GM12878 (cell line): ENCODE data around the gene CFAP57. TPM values are rescaled to one million over a fixed set of nuclear protein-coding genes. Genes with fewer than 3 reads are reported as not detected.

ENCODE experiments used
- ATAC-seq: fragments of 200-7000 bp; cut with Tn5 transposase; 3 replicates; pipeline ENCODE4 v1.9.1; 2020; ENCODE audit warnings: mild to moderate bottlenecking, moderate library complexity
- BruUV-seq: library from RNA; stranded (reverse); fragments of 400-500 nt; replicated peaks from 2 replicates; lab custom pipeline; 2021; lab: Mats Ljungman, UMichigan
- CTCF ChIA-PET: fragments of 300-600 bp; sonication (Branson Sonifier 250); formaldehyde crosslinking; extraction: SDS; loops from one replicate; lab custom pipeline; 2021; ENCODE audit warnings: inconsistent platforms; lab: Yijun Ruan, JAX
- POLR2A ChIA-PET: fragments of 350-600 bp; formaldehyde crosslinking; extraction: SDS; loops from one replicate; lab custom pipeline; 2021; ENCODE audit warnings: inconsistent platforms; lab: Charles Lee
- RAD21 ChIA-PET: fragments of 300-600 bp; sonication (Branson Sonifier 250); formaldehyde crosslinking; loops from one replicate; lab custom pipeline; 2023; ENCODE audit warnings: antibody characterized with exemption; ENCODE audit not compliant: unreplicated experiment; lab: Charles Lee
- SMC1A ChIA-PET: fragments of 300-600 bp; sonication (Branson Sonifier 250); formaldehyde crosslinking; loops from one replicate; lab custom pipeline; 2023; ENCODE audit not compliant: unreplicated experiment, uncharacterized antibody; lab: Charles Lee
- DNase-seq: peaks from one replicate; pipeline ENCODE4 v3.0.0-alpha.2; 2011; ENCODE audit warnings: low read depth, low spot score
- FAIRE-seq: peaks from 3 replicates; lab custom pipeline; 2011; peaks lifted over from hg19 to GRCh38; lab: Jason Lieb, UNC
- H2AFZ ChIP-seq: 2 replicates; pipeline ENCODE4 v1.6.0; 2011; ENCODE audit warnings: low read depth, low read length, control low read depth; ENCODE audit not compliant: control insufficient read depth
- H3K27ac ChIP-seq: 2 replicates; pipeline ENCODE4 v1.5.1; 2011; ENCODE audit warnings: control low read depth; ENCODE audit not compliant: control insufficient read depth, insufficient read depth
- H3K27me3 ChIP-seq, 2 experiments: replicated peaks in 1 of 2; 2 replicates each; pipeline versions ENCODE4 v1.6.0 to v1.6.1; 2011; ENCODE audit warnings: low read length in 1 of 2; ENCODE audit not compliant: control insufficient read depth in 2 of 2, insufficient read depth in 2 of 2
- H3K36me3 ChIP-seq, 2 experiments: 2 replicates each; pipeline ENCODE4 v1.5.1; 2011; ENCODE audit warnings: low read length in 1 of 2; ENCODE audit not compliant: control insufficient read depth in 2 of 2, insufficient read depth in 2 of 2
- H3K4me1 ChIP-seq: 2 replicates; pipeline ENCODE4 v1.6.1; 2011; ENCODE audit warnings: mild to moderate bottlenecking, low read length, moderate library complexity, mixed read lengths; ENCODE audit not compliant: control insufficient read depth, insufficient read depth
- H3K4me2 ChIP-seq: 2 replicates; pipeline ENCODE4 v1.6.0; 2011; ENCODE audit warnings: control low read depth; ENCODE audit not compliant: control insufficient read depth, insufficient read depth
- H3K4me3 ChIP-seq: fragments of 200-600 bp; sonication (generic); 2 replicates; pipeline ENCODE4 v1.5.1; 2016
- H3K79me2 ChIP-seq: 2 replicates; pipeline ENCODE4 v1.6.0; 2011; ENCODE audit warnings: low read length; ENCODE audit not compliant: control insufficient read depth, insufficient read depth
- H3K9ac ChIP-seq: 2 replicates; pipeline ENCODE4 v1.8.0; 2011; ENCODE audit warnings: low read length, control low read depth, mixed read lengths; ENCODE audit not compliant: control insufficient read depth, insufficient read depth
- H3K9me3 ChIP-seq: replicated peaks from 3 replicates; pipeline ENCODE4 v1.5.1; 2011; ENCODE audit warnings: mild to moderate bottlenecking, low read length; ENCODE audit not compliant: control insufficient read depth, insufficient read depth
- H4K20me1 ChIP-seq: 2 replicates; pipeline ENCODE4 v1.6.0; 2011; ENCODE audit not compliant: control insufficient read depth, insufficient read depth
- ASH2L ChIP-seq: fragments of 300-600, 200-600 bp; sonication (generic); IDR thresholded peaks from 2 replicates; pipeline ENCODE4 v1.6.1; 2017; ENCODE audit warnings: low read depth, mild to moderate bottlenecking, borderline replicate concordance
- CBFB ChIP-seq: IDR thresholded peaks from 2 replicates; pipeline ENCODE4 v1.6.1; 2016; ENCODE audit warnings: antibody characterized with exemption, low read depth
- CREB1 ChIP-seq: IDR thresholded peaks from 2 replicates; pipeline ENCODE4 v1.6.1; 2012; ENCODE audit warnings: low read depth, mild to moderate bottlenecking, inconsistent platforms
- IKZF1 ChIP-seq: fragments of 450-650 bp; conservative IDR thresholded peaks from 2 replicates; pipeline ENCODE4 v1.6.1; 2017; ENCODE audit warnings: antibody characterized with exemption, mild to moderate bottlenecking
- IRF3 ChIP-seq: fragments of 450-650 bp; IDR thresholded peaks from 2 replicates; pipeline ENCODE4 v1.6.1; 2014; ENCODE audit warnings: mild to moderate bottlenecking
- MTA2 ChIP-seq: fragments of 450-650 bp; IDR thresholded peaks from 2 replicates; pipeline ENCODE4 v1.6.1; 2016; ENCODE audit warnings: low read depth, mild to moderate bottlenecking, moderate library complexity
- NFIC ChIP-seq: IDR thresholded peaks from 2 replicates; pipeline ENCODE4 v1.6.1; 2012; ENCODE audit warnings: low read depth, mild to moderate bottlenecking, inconsistent platforms, low read length, moderate library complexity
- POLR2AphosphoS5 ChIP-seq: IDR thresholded peaks from 2 replicates; pipeline ENCODE4 v1.6.1; 2011; ENCODE audit warnings: mild to moderate bottlenecking, low read length, inconsistent platforms
- SUZ12 ChIP-seq: fragments of 200-600 bp; sonication (generic); IDR thresholded peaks from one replicate; pipeline ENCODE4 v1.6.1; 2018; ENCODE audit warnings: antibody characterized with exemption, mild to moderate bottlenecking; ENCODE audit not compliant: unreplicated experiment
- USF1 ChIP-seq: IDR thresholded peaks from 2 replicates; pipeline ENCODE4 v1.6.1; 2011; ENCODE audit warnings: borderline replicate concordance, low read depth, mild to moderate bottlenecking, moderate library complexity, mixed read lengths, low read length; ENCODE audit not compliant: insufficient read depth; ENCODE audit errors: extremely low read length
- WGBS: methylation state at CpG from one replicate; pipeline ENCODE4 v1.1.6; 2016; ENCODE audit warnings: low lambda C conversion rate; ENCODE audit not compliant: insufficient replicate concordance, insufficient coverage; ENCODE audit errors: missing lambda C conversion rate; 5-methylcytosine and 5-hydroxymethylcytosine counted together
- in situ Hi-C: fragments of 300-500 bp; cut with MboI; formaldehyde crosslinking; loops from 9 replicates; pipeline ENCODE4 v1.14.3; 2018; ENCODE audit warnings: mixed read lengths
- intact Hi-C: fragments of 100-400 bp; cut with micrococcal nuclease; formaldehyde crosslinking; loops from one replicate; pipeline ENCODE4 v1.14.2; 2022; ENCODE audit not compliant: unreplicated experiment
- polyA plus RNA-seq, 11 experiments: library from polyadenylated mRNA; depleted of rRNA in 4 of 11; unstranded in 6 of 11; stranded (reverse) in 5 of 11; fragments of >200 nt; fragmentation: Nextera tagmentation in 4 of 11; fragmentation: Illumina TruSeq in 1 of 11; extraction: Ambion mirVana in 4 of 11; extraction: Trizol in 1 of 11; gene quantifications; 1 replicate in 1 of 11; 2 replicates in 10 of 11; pipeline versions ENCODE4 v1.2.1 to v1.2.3, GENCODE V29; 2011 to 2016; ENCODE audit warnings: inconsistent platforms in 2 of 11, missing spikeins in 2 of 11, low read depth in 1 of 11
- total RNA-seq, 4 experiments: library from RNA; depleted of rRNA in 3 of 4; stranded (reverse); fragments of >200 nt in 3 of 4; fragmentation: Illumina TruSeq in 1 of 4; extraction: Trizol in 1 of 4; gene quantifications; 2 replicates each; pipeline versions ENCODE4 v1.2.1 to v1.2.3, GENCODE V29; 2013 to 2021
- TF ChIP-seq, protein P1 (sequence below): fragments of 450-650 bp; IDR thresholded peaks from 2 replicates; pipeline ENCODE4 v1.6.1; 2016; ENCODE audit warnings: mild to moderate bottlenecking, moderate library complexity, borderline replicate concordance
- TF ChIP-seq, protein P2 (sequence below): fragments of 450-650 bp; IDR thresholded peaks from 2 replicates; pipeline ENCODE4 v1.6.1; 2016; ENCODE audit warnings: mild to moderate bottlenecking

The CFAP57 gene
- total and polyA plus RNA-seq, 10 of the 15 experiments (the other 5 are each of a cell fraction or from before 2014, with no cell fraction given), result 0.45 to 4.8 (median 1.3) TPM

- TF ChIP-seq, protein P1, sequence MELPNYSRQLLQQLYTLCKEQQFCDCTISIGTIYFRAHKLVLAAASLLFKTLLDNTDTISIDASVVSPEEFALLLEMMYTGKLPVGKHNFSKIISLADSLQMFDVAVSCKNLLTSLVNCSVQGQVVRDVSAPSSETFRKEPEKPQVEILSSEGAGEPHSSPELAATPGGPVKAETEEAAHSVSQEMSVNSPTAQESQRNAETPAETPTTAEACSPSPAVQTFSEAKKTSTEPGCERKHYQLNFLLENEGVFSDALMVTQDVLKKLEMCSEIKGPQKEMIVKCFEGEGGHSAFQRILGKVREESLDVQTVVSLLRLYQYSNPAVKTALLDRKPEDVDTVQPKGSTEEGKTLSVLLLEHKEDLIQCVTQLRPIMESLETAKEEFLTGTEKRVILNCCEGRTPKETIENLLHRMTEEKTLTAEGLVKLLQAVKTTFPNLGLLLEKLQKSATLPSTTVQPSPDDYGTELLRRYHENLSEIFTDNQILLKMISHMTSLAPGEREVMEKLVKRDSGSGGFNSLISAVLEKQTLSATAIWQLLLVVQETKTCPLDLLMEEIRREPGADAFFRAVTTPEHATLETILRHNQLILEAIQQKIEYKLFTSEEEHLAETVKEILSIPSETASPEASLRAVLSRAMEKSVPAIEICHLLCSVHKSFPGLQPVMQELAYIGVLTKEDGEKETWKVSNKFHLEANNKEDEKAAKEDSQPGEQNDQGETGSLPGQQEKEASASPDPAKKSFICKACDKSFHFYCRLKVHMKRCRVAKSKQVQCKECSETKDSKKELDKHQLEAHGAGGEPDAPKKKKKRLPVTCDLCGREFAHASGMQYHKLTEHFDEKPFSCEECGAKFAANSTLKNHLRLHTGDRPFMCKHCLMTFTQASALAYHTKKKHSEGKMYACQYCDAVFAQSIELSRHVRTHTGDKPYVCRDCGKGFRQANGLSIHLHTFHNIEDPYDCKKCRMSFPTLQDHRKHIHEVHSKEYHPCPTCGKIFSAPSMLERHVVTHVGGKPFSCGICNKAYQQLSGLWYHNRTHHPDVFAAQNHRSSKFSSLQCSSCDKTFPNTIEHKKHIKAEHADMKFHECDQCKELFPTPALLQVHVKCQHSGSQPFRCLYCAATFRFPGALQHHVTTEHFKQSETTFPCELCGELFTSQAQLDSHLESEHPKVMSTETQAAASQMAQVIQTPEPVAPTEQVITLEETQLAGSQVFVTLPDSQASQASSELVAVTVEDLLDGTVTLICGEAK, result no peak
Observed at GRCh38 chr1:43194509-43194908, 22.4 kb downstream of the CFAP57 start (continued).

DNA sequence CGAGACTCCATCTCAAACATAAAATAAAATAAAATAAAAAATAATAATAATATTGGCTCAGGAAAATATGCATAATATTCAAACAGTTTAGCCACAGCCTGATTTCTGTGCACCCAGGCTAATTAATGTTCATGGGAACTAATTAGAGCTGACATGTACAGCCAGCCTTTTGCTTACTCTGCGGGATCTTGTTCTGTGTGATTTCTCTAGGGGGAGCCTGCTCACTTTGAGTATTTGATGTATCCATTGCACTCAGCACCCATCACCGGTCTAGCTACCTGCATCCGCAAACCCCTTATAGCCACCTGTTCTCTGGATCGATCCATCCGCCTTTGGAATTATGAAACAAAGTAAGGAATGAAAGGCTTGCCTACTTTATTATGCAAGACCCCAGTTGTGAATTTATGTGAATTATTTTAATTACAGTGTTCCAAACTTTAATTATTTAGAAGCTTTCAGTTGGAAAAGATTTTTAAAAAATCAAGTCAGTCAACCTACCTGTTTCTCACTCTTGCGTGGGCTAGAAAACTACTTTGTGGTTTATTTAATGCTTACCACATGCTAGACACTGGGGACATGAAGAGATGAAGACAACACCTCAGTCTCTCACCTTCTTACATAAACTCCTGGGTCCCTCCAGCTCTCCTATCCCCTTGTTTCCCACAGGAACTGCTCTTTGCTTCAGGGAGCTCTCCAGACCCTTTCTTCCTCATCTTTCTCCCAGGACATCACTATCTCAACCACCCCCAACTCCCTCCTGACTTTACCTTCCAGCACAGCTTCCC is 25.4 kb downstream of the CFAP57 start:
- 71% methylated on average over 7 of the region's 7 CpGs for whole genome bisulfite sequencing
- POLR2A ChIA-PET, result interaction anchor here (1.1 to 1.4 kb wide), 3 partner anchors 22 to 193 kb away, joined by 3 to 6 read pairs (median 4); no protein-coding TSS in a partner anchor
- SMC1A ChIA-PET, result interaction anchor here (0.9 to 1.8 kb wide), 11 partner anchors 9 to 351 kb away, joined by 3 to 7 read pairs (median 4); partner anchors contain the start of gene ZNF691
- ATAC-seq (no peak), FAIRE-seq (no peak), DNase-seq (no peak)
- in situ Hi-C loops (no loop called here), intact Hi-C loops (loop anchor here (2.0 kb wide), 1 partner anchor 23 kb away; no protein-coding TSS in a partner anchor)
- no peak overlapping the region for H3K4me3 ChIP-seq
- no peaks in the 10 kb centered on the region for H3K36me3 ChIP-seq
- no TSS peak for BruUV-seq
- peaks cover 6% of the 10 kb centered on the region for H3K79me2 ChIP-seq
- no peaks in the 10 kb centered on the region for H3K27me3 ChIP-seq
- H3K9me3 ChIP-seq, result no peaks in the 10 kb centered on the region; the same call in none of the 3 replicates
- RAD21 ChIA-PET, result interaction anchor here (1.0 to 1.9 kb wide), 4 partner anchors 24 to 124 kb away, joined by 3 to 5 read pairs (median 4); no protein-coding TSS in a partner anchor
- no peaks in the 10 kb centered on the region for H4K20me1 ChIP-seq
- peaks cover 17% of the 10 kb centered on the region for H3K4me1 ChIP-seq
- CTCF ChIA-PET, result interaction anchor here (0.6 to 2.3 kb wide), 9 partner anchors 9 to 431 kb away, joined by 3 to 11 read pairs (median 4); partner anchors contain the start of gene ZNF691
- H3K27ac ChIP-seq, result no peak overlapping the region
- no peak overlapping the region; the same call in 1 of the 2 replicates for H3K9ac ChIP-seq
- peak overlapping the region; percentile 15; the same call in 1 of the 2 replicates for H2AFZ ChIP-seq
- peak overlapping the region; percentile 86; the same call in 1 of the 2 replicates for H3K4me2 ChIP-seq
- no peak for TF ChIP-seq POLR2AphosphoS5
- no peak for TF ChIP-seq ASH2L
- peak; percentile 46; the same call in 1 of the 2 replicates for TF ChIP-seq IKZF1
- TF ChIP-seq NFIC, result no peak
- TF ChIP-seq IRF3, result no peak
- peak; percentile 64 for TF ChIP-seq MTA2
- TF ChIP-seq, protein P2, sequence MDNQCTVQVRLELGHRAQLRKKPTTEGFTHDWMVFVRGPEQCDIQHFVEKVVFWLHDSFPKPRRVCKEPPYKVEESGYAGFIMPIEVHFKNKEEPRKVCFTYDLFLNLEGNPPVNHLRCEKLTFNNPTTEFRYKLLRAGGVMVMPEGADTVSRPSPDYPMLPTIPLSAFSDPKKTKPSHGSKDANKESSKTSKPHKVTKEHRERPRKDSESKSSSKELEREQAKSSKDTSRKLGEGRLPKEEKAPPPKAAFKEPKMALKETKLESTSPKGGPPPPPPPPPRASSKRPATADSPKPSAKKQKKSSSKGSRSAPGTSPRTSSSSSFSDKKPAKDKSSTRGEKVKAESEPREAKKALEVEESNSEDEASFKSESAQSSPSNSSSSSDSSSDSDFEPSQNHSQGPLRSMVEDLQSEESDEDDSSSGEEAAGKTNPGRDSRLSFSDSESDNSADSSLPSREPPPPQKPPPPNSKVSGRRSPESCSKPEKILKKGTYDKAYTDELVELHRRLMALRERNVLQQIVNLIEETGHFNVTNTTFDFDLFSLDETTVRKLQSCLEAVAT, result no peak
- no peak for TF ChIP-seq USF1
- no peak for TF ChIP-seq SUZ12
- TF ChIP-seq CREB1, result no peak
- no peak for TF ChIP-seq CBFB
